K562 (cell line): Measurements from ENCODE around the gene PTPN11. TPM values are rescaled to one million over a fixed set of nuclear protein-coding genes. Genes with fewer than 3 reads are reported as not detected.

Experiments
- ATAC-seq: fragments of 200-7000 bp; cut with Tn5 transposase; 3 replicates; pipeline ENCODE4 v1.9.1; 2020; ENCODE audit warnings: moderate library complexity
- BruUV-seq: library from RNA; stranded (reverse); fragments of 400-500 nt; replicated peaks from 2 replicates; lab custom pipeline; 2021; lab: Mats Ljungman, UMichigan
- CTCF ChIA-PET: fragments of 300-600 bp; formaldehyde crosslinking; extraction: SDS; loops from one replicate; lab custom pipeline; 2021; ENCODE audit warnings: low intra/inter-chr PET ratio; lab: Yijun Ruan, JAX
- POLR2A ChIA-PET: fragments of 300-600, 350-650 bp; sonication (Branson Sonifier 250); formaldehyde crosslinking; extraction: SDS; loops from one replicate; lab custom pipeline; 2021; ENCODE audit warnings: antibody characterized with exemption, inconsistent platforms; lab: Yijun Ruan, JAX
- DNase-seq, 4 experiments: peaks; one replicate each; pipeline versions ENCODE4 v3.0.0 to v3.0.0-alpha.2; 2011 to 2018; ENCODE audit warnings: low spot score in 3 of 4, mixed read lengths in 3 of 4; ENCODE audit errors: extremely low read depth in 1 of 4
- FAIRE-seq: peaks from 2 replicates; lab custom pipeline; 2011; peaks lifted over from hg19 to GRCh38; lab: Jason Lieb, UNC
- H2AFZ ChIP-seq: 2 replicates; pipeline ENCODE4 v1.6.0; 2011; ENCODE audit warnings: low read depth, low read length, control low read depth, inconsistent platforms
- H3K27ac ChIP-seq: fragments of 200-600 bp; 3 replicates; pipeline ENCODE4 v1.8.0; 2011; ENCODE audit warnings: low read depth, mild to moderate bottlenecking, control low read depth, inconsistent platforms, low read length, moderate library complexity, mixed read lengths; ENCODE audit errors: extremely low read depth
- H3K27me3 ChIP-seq, 2 experiments: fragments of 300-600 bp in 1 of 2; 2 replicates in 1 of 2; 3 replicates in 1 of 2; pipeline versions ENCODE4 v1.6.0 to v1.8.0; 2011; ENCODE audit warnings: inconsistent platforms in 2 of 2, low read length in 2 of 2, mild to moderate bottlenecking in 1 of 2, mixed read lengths in 1 of 2, moderate library complexity in 1 of 2; ENCODE audit not compliant: control insufficient read depth in 2 of 2, insufficient read depth in 2 of 2
- H3K36me3 ChIP-seq: fragments of 300-600 bp; 3 replicates; pipeline ENCODE4 v1.8.0; 2011; ENCODE audit warnings: mild to moderate bottlenecking, low read length, inconsistent platforms; ENCODE audit not compliant: control insufficient read depth, insufficient read depth
- H3K4me1 ChIP-seq, 2 experiments: fragments of 200-600 bp in 1 of 2; replicated peaks in 1 of 2; 2 replicates in 1 of 2; 3 replicates in 1 of 2; pipeline versions ENCODE4 v1.5.1 to v1.8.0; 2011; ENCODE audit warnings: inconsistent platforms in 2 of 2, low read length in 2 of 2, mild to moderate bottlenecking in 1 of 2, mixed read lengths in 1 of 2, moderate library complexity in 1 of 2; ENCODE audit not compliant: control insufficient read depth in 2 of 2, insufficient read depth in 2 of 2
- H3K4me2 ChIP-seq: 2 replicates; pipeline ENCODE4 v1.6.1; 2011; ENCODE audit warnings: low read length, control low read depth, inconsistent platforms, mixed read lengths; ENCODE audit not compliant: insufficient read depth
- H3K4me3 ChIP-seq: fragments of 200-600 bp; sonication (generic), shearing (Covaris generic); 2 replicates; pipeline ENCODE4 v1.5.1; 2016; ENCODE audit warnings: control low read depth, inconsistent platforms
- H3K79me2 ChIP-seq: fragments of 200-600 bp; 3 replicates; pipeline ENCODE4 v1.8.0; 2011; ENCODE audit warnings: low read length, inconsistent platforms; ENCODE audit not compliant: control insufficient read depth, insufficient read depth
- H3K9ac ChIP-seq, 2 experiments: 2 replicates each; pipeline versions ENCODE4 v1.6.0 to v1.6.1; 2011; ENCODE audit warnings: low read depth in 2 of 2, low read length in 2 of 2, control low read depth in 1 of 2, inconsistent platforms in 1 of 2, mild to moderate bottlenecking in 1 of 2, mixed read lengths in 1 of 2; ENCODE audit not compliant: insufficient read depth in 1 of 2
- H3K9me1 ChIP-seq: one replicate; pipeline ENCODE4 v1.6.0; 2011; ENCODE audit warnings: inconsistent platforms, mild to moderate bottlenecking, low read length, moderate library complexity; ENCODE audit not compliant: control insufficient read depth, insufficient read depth
- H3K9me3 ChIP-seq: replicated peaks from 2 replicates; pipeline ENCODE4 v1.5.1; 2011; ENCODE audit warnings: low read depth, low read length, inconsistent platforms; ENCODE audit not compliant: control insufficient read depth, insufficient read depth
- H4K20me1 ChIP-seq: replicated peaks from 2 replicates; pipeline ENCODE4 v1.6.1; 2011; ENCODE audit warnings: low read length, inconsistent platforms, mixed read lengths; ENCODE audit not compliant: control insufficient read depth, insufficient read depth
- ADNP ChIP-seq: fragments of 200-800 bp; sonication (Bioruptor generic); IDR thresholded peaks from 2 replicates; pipeline ENCODE4 v1.6.1; 2016; ENCODE audit warnings: missing genetic modification characterization, missing compliant biosample characterization
- BCOR ChIP-seq: fragments of 450-650 bp; IDR thresholded peaks from 2 replicates; pipeline ENCODE4 v1.6.1; 2016
- HMG20A ChIP-seq: fragments of 450-650 bp; formaldehyde crosslinking; conservative IDR thresholded peaks from 2 replicates; pipeline ENCODE4 v1.4.0; 2020; ENCODE audit warnings: mild to moderate bottlenecking, mixed read lengths
- KDM1A ChIP-seq, 2 experiments: fragments of 450-650 bp; IDR thresholded peaks; 2 replicates each; pipeline ENCODE4 v1.6.1; 2016; ENCODE audit warnings: mild to moderate bottlenecking in 2 of 2
- MED1 ChIP-seq: sonication (generic); formaldehyde crosslinking; IDR thresholded peaks from 2 replicates; pipeline ENCODE4 v1.8.1; 2023; ENCODE audit warnings: missing genetic modification reagents, borderline replicate concordance
- MTA3 ChIP-seq: fragments of 450-650 bp; formaldehyde crosslinking; IDR thresholded peaks from 2 replicates; pipeline ENCODE4 v1.6.1; 2017; ENCODE audit warnings: mild to moderate bottlenecking, borderline replicate concordance
- NELFE ChIP-seq: IDR thresholded peaks from 2 replicates; pipeline ENCODE4 v1.6.1; 2011; ENCODE audit warnings: mild to moderate bottlenecking; ENCODE audit not compliant: insufficient read depth, insufficient read length
- NFIC ChIP-seq: fragments of 450-650 bp; IDR thresholded peaks from 2 replicates; pipeline ENCODE4 v1.6.1; 2017; ENCODE audit warnings: mild to moderate bottlenecking, inconsistent platforms
- PTBP1 ChIP-seq: fragments of 200-400 bp; formaldehyde crosslinking; IDR thresholded peaks from 2 replicates; pipeline ENCODE4 v1.6.1; 2017; ENCODE audit warnings: low read depth, low read length
- RBM25 ChIP-seq: fragments of 200-400 bp; formaldehyde crosslinking; IDR thresholded peaks from 2 replicates; pipeline ENCODE4 v1.6.1; 2018; ENCODE audit warnings: low read length, low read depth, moderate library complexity; ENCODE audit not compliant: severe bottlenecking
- SETDB1 ChIP-seq: IDR thresholded peaks from one replicate; pipeline ENCODE4 v1.6.1; 2012; ENCODE audit warnings: low read length, control low read depth, inconsistent platforms
- SIN3A ChIP-seq, 2 experiments: fragments of 150-350 bp in 1 of 2; IDR thresholded peaks; 2 replicates each; pipeline ENCODE4 v1.6.1; 2011 to 2016; ENCODE audit warnings: borderline replicate concordance in 2 of 2, low read depth in 2 of 2, low read length in 2 of 2, mild to moderate bottlenecking in 2 of 2, moderate library complexity in 2 of 2; ENCODE audit not compliant: control insufficient read depth in 1 of 2
- SMARCA4 ChIP-seq: fragments of 450-650 bp; IDR thresholded peaks from 2 replicates; pipeline ENCODE4 v1.6.1; 2016
- SMARCA5 ChIP-seq: fragments of 450-650 bp; IDR thresholded peaks from 2 replicates; pipeline ENCODE4 v1.6.1; 2016
- ZFP36 ChIP-seq: fragments of 150-350 bp; IDR thresholded peaks from 2 replicates; pipeline ENCODE4 v1.6.1; 2018; ENCODE audit warnings: low read length, low read depth; ENCODE audit not compliant: partially characterized antibody
- ZNF232 ChIP-seq: sonication (generic); formaldehyde crosslinking; IDR thresholded peaks from 2 replicates; pipeline ENCODE4 v1.8.0; 2022; ENCODE audit warnings: mild to moderate bottlenecking, missing genetic modification reagents
- ZNF77 ChIP-seq: fragments of 250-450 bp; sonication (Bioruptor Pico); IDR thresholded peaks from 2 replicates; pipeline ENCODE4 v1.5.0; 2020
- WGBS: fragments of 100-300 bp; shearing (Covaris generic); methylation state at CpG from one replicate; pipeline ENCODE4 v1.1.6; 2016; ENCODE audit warnings: low coverage, mixed read lengths; ENCODE audit not compliant: insufficient coverage; ENCODE audit errors: missing lambda C conversion rate; 5-methylcytosine and 5-hydroxymethylcytosine counted together
- in situ Hi-C: fragments of 300-500 bp; cut with MboI; formaldehyde crosslinking; loops from 4 replicates; pipeline ENCODE4 v1.15.0; 2018; ENCODE audit warnings: inconsistent platforms, mixed read lengths
- intact Hi-C: fragments of 100-400 bp; cut with micrococcal nuclease; formaldehyde crosslinking; loops from 2 replicates; pipeline ENCODE4 v1.14.2; 2022
- polyA plus RNA-seq, 8 experiments: library from polyadenylated mRNA; depleted of rRNA in 4 of 8; stranded (reverse) in 5 of 8; unstranded in 3 of 8; fragments of >200 nt; fragmentation: Nextera tagmentation in 2 of 8; fragmentation: Illumina TruSeq in 1 of 8; extraction: Ambion mirVana in 2 of 8; extraction: Trizol in 1 of 8; gene quantifications; 2 replicates each; pipeline versions ENCODE4 v1.2.1 to v1.2.3, GENCODE V29; 2011 to 2014; ENCODE audit warnings: inconsistent platforms in 1 of 8, missing spikeins in 1 of 8
- total RNA-seq, 7 experiments: library from RNA; depleted of rRNA in 6 of 7; stranded (reverse); fragments of >200 nt in 6 of 7; fragmentation: Illumina TruSeq in 2 of 7; extraction: Trizol in 2 of 7; gene quantifications; 2 replicates each; pipeline versions ENCODE4 v1.2.1 to v1.2.3, GENCODE V29; 2011 to 2021; ENCODE audit warnings: low replicate concordance in 1 of 7
- TF ChIP-seq, protein P1 (sequence below): sonication (generic); formaldehyde crosslinking; IDR thresholded peaks from 2 replicates; pipeline ENCODE4 v1.8.0; 2022; ENCODE audit warnings: mild to moderate bottlenecking, low read depth, missing genetic modification reagents
- TF ChIP-seq, protein P2 (sequence below): fragments of 450-650 bp; formaldehyde crosslinking; IDR thresholded peaks from 2 replicates; pipeline ENCODE4 v1.4.0; 2020; ENCODE audit warnings: mild to moderate bottlenecking, mixed read lengths
- TF ChIP-seq, protein P3 (sequence below): sonication (generic); formaldehyde crosslinking; IDR thresholded peaks from 2 replicates; pipeline ENCODE4 v1.8.1; 2023; ENCODE audit warnings: mild to moderate bottlenecking, missing genetic modification reagents

The PTPN11 gene
- total and polyA plus RNA-seq, 9 of the 15 experiments (the other 6 are each of a cell fraction or from before 2014, with no cell fraction given), result 22.5 to 126 (median 79.7) TPM

DNA sequence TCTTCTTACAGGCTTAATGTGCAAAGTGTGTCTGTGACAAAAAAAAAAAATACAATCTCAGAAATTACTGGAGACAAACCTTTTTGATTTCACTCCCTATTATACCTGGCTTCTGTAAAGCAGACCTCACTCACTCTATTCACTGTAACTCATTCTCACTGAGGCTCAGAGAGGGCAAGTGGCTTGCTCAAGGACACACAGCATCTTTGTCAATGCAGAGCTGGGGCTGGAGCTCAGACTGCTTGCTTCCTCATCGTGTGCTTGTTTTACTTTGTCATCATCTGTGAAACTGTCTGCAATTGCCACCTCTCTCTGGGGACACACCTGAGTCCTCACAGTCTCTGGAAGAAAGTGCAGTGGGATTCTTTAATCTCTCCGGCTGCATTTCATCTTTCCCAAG is 120.0 kb downstream of the PTPN11 start:
- Histone ChIP-seq H2AFZ (no peak overlapping the region), H3K4me3 (no peak overlapping the region), H3K9me3 (no peaks in the 10 kb centered on the region), H3K9me1 (no peaks in the 10 kb centered on the region), H3K27ac (no peak overlapping the region), H3K4me2 (no peak overlapping the region), H3K4me1 (no peaks in the 10 kb centered on the region), H3K9ac (no peak overlapping the region), H3K79me2 (no peaks in the 10 kb centered on the region), H3K36me3 (no peaks in the 10 kb centered on the region), H4K20me1 (no peaks in the 10 kb centered on the region), H3K27me3 (peaks cover 12 to 38% of the 10 kb centered on the region in 2 experiments; a peak in 4 of 5 replicates)
- CTCF ChIA-PET, result no interaction called here
- in situ Hi-C loops (no loop called here), intact Hi-C loops (no loop called here)
- FAIRE-seq (no peak), ATAC-seq (no peak), DNase-seq (no peak)
- POLR2A ChIA-PET, result interaction anchor here (1.4 kb wide), 1 partner anchor 12 kb away, joined by 4 read pairs; no protein-coding TSS in a partner anchor
- no peak for TF ChIP-seq ZNF232
- peak; percentile 88 for TF ChIP-seq ZFP36
- peak; percentile 97 for TF ChIP-seq RBM25
- TF ChIP-seq HMG20A (CRISPR knock-in tag), result no peak
- TF ChIP-seq SIN3A (IDR thresholded peaks at IDR 0.05; ENCODE audit: borderline replicate concordance in 2 of 2, control insufficient read depth in 1 of 2, low read depth in 2 of 2, low read length in 2 of 2), result no peak
- TF ChIP-seq BCOR, result peak; percentile 69
- TF ChIP-seq KDM1A (IDR thresholded peaks at IDR 0.05), result peak in 1 of 2 experiments; percentile 42; a peak in 1 of 4 replicates
- no peak for TF ChIP-seq ZNF77 (CRISPR knock-in tag)
- no peak for TF ChIP-seq SMARCA4
- TF ChIP-seq SETDB1, result no peak
- TF ChIP-seq, protein P1, sequence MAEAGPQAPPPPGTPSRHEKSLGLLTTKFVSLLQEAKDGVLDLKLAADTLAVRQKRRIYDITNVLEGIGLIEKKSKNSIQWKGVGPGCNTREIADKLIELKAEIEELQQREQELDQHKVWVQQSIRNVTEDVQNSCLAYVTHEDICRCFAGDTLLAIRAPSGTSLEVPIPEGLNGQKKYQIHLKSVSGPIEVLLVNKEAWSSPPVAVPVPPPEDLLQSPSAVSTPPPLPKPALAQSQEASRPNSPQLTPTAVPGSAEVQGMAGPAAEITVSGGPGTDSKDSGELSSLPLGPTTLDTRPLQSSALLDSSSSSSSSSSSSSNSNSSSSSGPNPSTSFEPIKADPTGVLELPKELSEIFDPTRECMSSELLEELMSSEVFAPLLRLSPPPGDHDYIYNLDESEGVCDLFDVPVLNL (CRISPR knock-in tag), result no peak
- no peak for TF ChIP-seq MTA3
- 0 out of 2 replicates have a peak, but pooled peaks have one; percentile 25 for TF ChIP-seq ADNP (tag)
- no peak for TF ChIP-seq MED1 (CRISPR knock-in tag)
- no peak for TF ChIP-seq NFIC
- TF ChIP-seq, protein P2, sequence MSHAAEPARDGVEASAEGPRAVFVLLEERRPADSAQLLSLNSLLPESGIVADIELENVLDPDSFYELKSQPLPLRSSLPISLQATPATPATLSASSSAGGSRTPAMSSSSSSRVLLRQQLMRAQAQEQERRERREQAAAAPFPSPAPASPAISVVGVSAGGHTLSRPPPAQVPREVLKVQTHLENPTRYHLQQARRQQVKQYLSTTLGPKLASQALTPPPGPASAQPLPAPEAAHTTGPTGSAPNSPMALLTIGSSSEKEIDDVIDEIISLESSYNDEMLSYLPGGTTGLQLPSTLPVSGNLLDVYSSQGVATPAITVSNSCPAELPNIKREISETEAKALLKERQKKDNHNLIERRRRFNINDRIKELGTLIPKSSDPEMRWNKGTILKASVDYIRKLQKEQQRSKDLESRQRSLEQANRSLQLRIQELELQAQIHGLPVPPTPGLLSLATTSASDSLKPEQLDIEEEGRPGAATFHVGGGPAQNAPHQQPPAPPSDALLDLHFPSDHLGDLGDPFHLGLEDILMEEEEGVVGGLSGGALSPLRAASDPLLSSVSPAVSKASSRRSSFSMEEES (CRISPR knock-in tag), result no peak
- 0 out of 2 replicates have a peak, but pooled peaks have one; percentile 78 for TF ChIP-seq PTBP1
- no peak for TF ChIP-seq NELFE
- TF ChIP-seq SMARCA5, result peak; percentile 67; the same call in 1 of the 2 replicates
- TF ChIP-seq, protein P3, sequence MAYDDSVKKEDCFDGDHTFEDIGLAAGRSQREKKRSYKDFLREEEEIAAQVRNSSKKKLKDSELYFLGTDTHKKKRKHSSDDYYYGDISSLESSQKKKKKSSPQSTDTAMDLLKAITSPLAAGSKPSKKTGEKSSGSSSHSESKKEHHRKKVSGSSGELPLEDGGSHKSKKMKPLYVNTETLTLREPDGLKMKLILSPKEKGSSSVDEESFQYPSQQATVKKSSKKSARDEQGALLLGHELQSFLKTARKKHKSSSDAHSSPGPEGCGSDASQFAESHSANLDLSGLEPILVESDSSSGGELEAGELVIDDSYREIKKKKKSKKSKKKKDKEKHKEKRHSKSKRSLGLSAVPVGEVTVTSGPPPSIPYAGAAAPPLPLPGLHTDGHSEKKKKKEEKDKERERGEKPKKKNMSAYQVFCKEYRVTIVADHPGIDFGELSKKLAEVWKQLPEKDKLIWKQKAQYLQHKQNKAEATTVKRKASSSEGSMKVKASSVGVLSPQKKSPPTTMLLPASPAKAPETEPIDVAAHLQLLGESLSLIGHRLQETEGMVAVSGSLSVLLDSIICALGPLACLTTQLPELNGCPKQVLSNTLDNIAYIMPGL (CRISPR knock-in tag), result no peak
- WGBS, result 13% methylated on average over 2 of the region's 2 CpGs
- BruUV-seq, result no TSS peak
